ENCODE measurements around the gene PTRH2.

DNA sequence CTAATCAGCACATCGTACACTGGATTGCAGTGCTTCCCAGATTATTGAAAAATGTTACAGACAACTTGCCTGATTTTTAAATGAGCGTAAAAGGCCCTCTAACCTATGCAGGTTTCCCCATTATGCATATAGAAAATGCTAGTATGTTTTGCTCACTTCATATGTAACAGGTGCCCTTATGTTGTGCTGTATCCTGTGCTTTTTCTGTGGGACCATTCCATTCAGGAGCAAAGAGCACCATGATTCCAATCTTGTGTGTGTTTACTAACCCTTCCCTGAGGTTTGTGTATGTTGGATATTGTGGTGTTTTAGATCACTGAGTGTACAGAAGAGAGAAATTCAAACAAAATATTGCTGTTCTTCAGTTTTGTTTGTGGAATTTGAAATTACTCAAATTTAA, 12.9 kb downstream of the PTRH2 start:
- no peak for TF ChIP-seq ZFX (IDR thresholded peaks at IDR 0.05)
- TF ChIP-seq CTCF (IDR thresholded peaks at IDR 0.05 in 2 of 3, conservative IDR thresholded peaks at IDR 0.05 in 1 of 3; ENCODE audit: borderline replicate concordance in 1 of 3, insufficient read depth in 1 of 3, low read depth in 2 of 3, low read length in 2 of 3), result no peak
